Ramos (cell line): ENCODE measurements around the gene OTOP3.

Source experiments
- in situ Hi-C: fragments of 300-500 bp; cut with MboI; formaldehyde crosslinking; loops from one replicate; pipeline ENCODE4 v1.14.3; 2022; ENCODE audit warnings: low sequenced_read_pairs; ENCODE audit not compliant: unreplicated experiment

Gene OTOP3

GRCh38 chr17:74916851-74917199, 18.9 kb upstream of the OTOP3 start:
- in situ Hi-C loops = no loop called here

GRCh38 chr17:74917430-74917829, 18.3 kb upstream of the OTOP3 start:
- in situ Hi-C loops = no loop called here

GRCh38 chr17:74918906-74919305, 16.8 kb upstream of the OTOP3 start:
- in situ Hi-C loops = no loop called here

GRCh38 chr17:74919440-74920305, 16.0 kb upstream of the OTOP3 start:
- in situ Hi-C loops = no loop called here

GRCh38 chr17:74920306-74920620, 15.4 kb upstream of the OTOP3 start:
- in situ Hi-C loops = no loop called here

- in situ Hi-C loops = no loop called here
Measured at GRCh38 chr17:74920642-74921025, 15.1 kb upstream of the OTOP3 start.

GRCh38 chr17:74921026-74921681, 14.5 kb upstream of the OTOP3 start:
- in situ Hi-C loops = no loop called here

GRCh38 chr17:74921769-74922168, 13.9 kb upstream of the OTOP3 start:
- in situ Hi-C loops = no loop called here

- in situ Hi-C loops = no loop called here
Measured at GRCh38 chr17:74922172-74922571, 13.5 kb upstream of the OTOP3 start.

GRCh38 chr17:74922694-74923537, 12.8 kb upstream of the OTOP3 start, which contains the start of gene USH1G:
USH1G (minus strand) TSS chr17:74923255; CDS start chr17:74923073, 182 bp downstream.
- in situ Hi-C loops = no loop called here

- in situ Hi-C loops = no loop called here
Measured at GRCh38 chr17:74923538-74924249, 12.0 kb upstream of the OTOP3 start.

GRCh38 chr17:74924250-74924948, 11.3 kb upstream of the OTOP3 start, which contains the start of gene OTOP2:
OTOP2 (plus strand) TSS chr17:74924273; CDS start chr17:74924633, 360 bp downstream.
- in situ Hi-C loops = no loop called here

GRCh38 chr17:74925242-74925641, 10.5 kb upstream of the OTOP3 start:
- in situ Hi-C loops = no loop called here

GRCh38 chr17:74928786-74929185, 6.9 kb upstream of the OTOP3 start:
- in situ Hi-C loops = no loop called here

- in situ Hi-C loops = no loop called here
Measured at GRCh38 chr17:74930535-74931036, 5.1 kb upstream of the OTOP3 start.

GRCh38 chr17:74935048-74935447, 650 bp upstream of the OTOP3 start:
- in situ Hi-C loops = no loop called here

GRCh38 chr17:74936470-74936799, 737 bp downstream of the OTOP3 start:
- in situ Hi-C loops = no loop called here

GRCh38 chr17:74937064-74938051, 1.7 kb downstream of the OTOP3 start:
- in situ Hi-C loops = no loop called here
